H1 (cell line): ENCODE measurements around the gene PHLDB3. TPM values are rescaled to one million over a fixed set of nuclear protein-coding genes. Genes with fewer than 3 reads are reported as not detected.
"Not testable (repeated sequence)": the region's sequence is repeated elsewhere in the genome, so short reads cannot be mapped to it uniquely, and the experiment has no call there.

ENCODE experiments used
- CTCF ChIA-PET: fragments of 300-600 bp; sonication (Branson Sonifier 250); formaldehyde crosslinking; loops from one replicate; lab custom pipeline; 2021; ENCODE audit not compliant: partially characterized antibody; lab: Charles Lee
- POLR2A ChIA-PET: fragments of 300-600 bp; sonication (Branson Sonifier 250); formaldehyde crosslinking; loops from one replicate; lab custom pipeline; 2021; ENCODE audit warnings: inconsistent platforms; ENCODE audit not compliant: partially characterized antibody; lab: Charles Lee
- DNase-seq, 2 experiments: peaks; one replicate each; pipeline versions ENCODE4 v3.0.0 to v3.0.0-alpha.2; 2010 to 2022; ENCODE audit warnings: low spot score in 2 of 2, low read depth in 1 of 2, mixed read lengths in 1 of 2
- FAIRE-seq: peaks from 2 replicates; lab custom pipeline; 2011; peaks lifted over from hg19 to GRCh38; lab: Jason Lieb, UNC
- H2AFZ ChIP-seq: 2 replicates; pipeline ENCODE4 v1.8.1; 2012; ENCODE audit warnings: low read length, inconsistent platforms
- H2AK5ac ChIP-seq: 2 replicates; pipeline ENCODE4 v1.6.1; 2013; ENCODE audit warnings: low read depth, low read length
- H2BK120ac ChIP-seq: replicated peaks from 2 replicates; pipeline ENCODE3; 2013; ENCODE audit warnings: low read depth, low read length, inconsistent platforms
- H2BK12ac ChIP-seq: 2 replicates; pipeline ENCODE4 v1.6.1; 2013; ENCODE audit warnings: low read depth, low read length
- H2BK15ac ChIP-seq: 2 replicates; pipeline ENCODE4 v1.6.1; 2013; ENCODE audit warnings: low read length
- H2BK20ac ChIP-seq: 2 replicates; pipeline ENCODE4 v1.6.1; 2013; ENCODE audit warnings: low read length
- H2BK5ac ChIP-seq: 2 replicates; pipeline ENCODE4 v1.6.1; 2013; ENCODE audit warnings: low read depth, low read length
- H3K14ac ChIP-seq: 2 replicates; pipeline ENCODE4 v1.6.1; 2013; ENCODE audit warnings: inconsistent platforms; ENCODE audit not compliant: insufficient read length
- H3K18ac ChIP-seq: 2 replicates; pipeline ENCODE4 v1.6.1; 2013; ENCODE audit warnings: low read length; ENCODE audit errors: extremely low read depth
- H3K23ac ChIP-seq: 2 replicates; pipeline ENCODE4 v1.6.1; 2013; ENCODE audit warnings: inconsistent platforms; ENCODE audit not compliant: insufficient read length
- H3K23me2 ChIP-seq: 2 replicates; pipeline ENCODE4 v1.6.1; 2013; ENCODE audit warnings: low read depth, low read length
- H3K27ac ChIP-seq: 2 replicates; pipeline ENCODE4 v1.6.1; 2011; ENCODE audit warnings: low read depth, low read length, inconsistent platforms
- H3K27me3 ChIP-seq, 4 experiments: replicated peaks in 1 of 4; 1 replicate in 1 of 4; 2 replicates in 3 of 4; pipeline versions ENCODE4 v1.6.1 to v1.8.1; 2011 to 2013; ENCODE audit warnings: low read length in 3 of 4, mild to moderate bottlenecking in 3 of 4, inconsistent platforms in 2 of 4, mixed read lengths in 2 of 4, moderate library complexity in 1 of 4; ENCODE audit not compliant: control insufficient read depth in 3 of 4, insufficient read depth in 3 of 4; ENCODE audit errors: extremely low read depth in 1 of 4
- H3K36me3 ChIP-seq, 4 experiments: 2 replicates each; pipeline versions ENCODE4 v1.6.1 to v1.8.1; 2011 to 2013; ENCODE audit warnings: mild to moderate bottlenecking in 4 of 4, low read length in 3 of 4, moderate library complexity in 2 of 4, control low read depth in 1 of 4, inconsistent platforms in 1 of 4; ENCODE audit not compliant: insufficient read depth in 4 of 4, control insufficient read depth in 2 of 4
- H3K4ac ChIP-seq: replicated peaks from 2 replicates; pipeline ENCODE3; 2013; ENCODE audit warnings: low read length, low read depth, mixed read lengths, inconsistent platforms; ENCODE audit not compliant: insufficient read length
- H3K4me1 ChIP-seq, 4 experiments: replicated peaks in 1 of 4; 1 replicate in 1 of 4; 2 replicates in 3 of 4; pipeline versions ENCODE4 v1.6.1 to v1.8.1; 2011 to 2013; ENCODE audit warnings: low read length in 3 of 4, inconsistent platforms in 2 of 4, mixed read lengths in 1 of 4; ENCODE audit not compliant: insufficient read depth in 4 of 4, control insufficient read depth in 3 of 4
- H3K4me2 ChIP-seq, 2 experiments: 2 replicates each; pipeline versions ENCODE4 v1.6.1 to v1.8.1; 2011 to 2013; ENCODE audit warnings: low read depth in 2 of 2, low read length in 2 of 2, control low read depth in 1 of 2, inconsistent platforms in 1 of 2, mild to moderate bottlenecking in 1 of 2; ENCODE audit not compliant: insufficient read depth in 1 of 2
- H3K4me3 ChIP-seq, 4 experiments: fragments of 200-600, 300-600 bp in 1 of 4; sonication (generic), shearing (Covaris generic), sonication (Bioruptor Twin) in 1 of 4; 2 replicates each; pipeline versions ENCODE4 v1.5.1 to v1.8.1; 2011 to 2016; ENCODE audit warnings: low read length in 4 of 4, low read depth in 3 of 4, control low read depth in 2 of 4, inconsistent platforms in 2 of 4, mild to moderate bottlenecking in 2 of 4, mixed read lengths in 1 of 4, moderate library complexity in 1 of 4; ENCODE audit not compliant: insufficient read depth in 2 of 4; ENCODE audit errors: extremely low read depth in 1 of 4
- H3K56ac ChIP-seq: replicated peaks from 2 replicates; pipeline ENCODE3; 2013; ENCODE audit warnings: low read depth, mild to moderate bottlenecking, mixed read lengths, low read length, inconsistent platforms; ENCODE audit not compliant: insufficient read length
- H3K79me1 ChIP-seq: 2 replicates; pipeline ENCODE4 v1.6.1; 2013; ENCODE audit warnings: low read depth, low read length, control low read depth
- H3K79me2 ChIP-seq, 2 experiments: 2 replicates each; pipeline versions ENCODE4 v1.6.1 to v1.8.1; 2012 to 2013; ENCODE audit warnings: low read length in 2 of 2, mild to moderate bottlenecking in 2 of 2, inconsistent platforms in 1 of 2; ENCODE audit not compliant: insufficient read depth in 2 of 2, control insufficient read depth in 1 of 2
- H3K9ac ChIP-seq, 4 experiments: replicated peaks in 1 of 4; 1 replicate in 1 of 4; 2 replicates in 3 of 4; pipeline versions ENCODE4 v1.6.1 to v1.8.1; 2011 to 2013; ENCODE audit warnings: low read depth in 3 of 4, low read length in 3 of 4, control low read depth in 2 of 4, mild to moderate bottlenecking in 2 of 4, moderate library complexity in 2 of 4, inconsistent platforms in 1 of 4; ENCODE audit errors: extremely low read depth in 1 of 4
- H3K9me3 ChIP-seq, 2 experiments: 2 replicates each; pipeline versions ENCODE4 v1.6.1 to v1.8.1; 2012 to 2013; ENCODE audit warnings: mild to moderate bottlenecking in 2 of 2, moderate library complexity in 2 of 2, control low read depth in 1 of 2, inconsistent platforms in 1 of 2, low read depth in 1 of 2, low read length in 1 of 2, mixed read lengths in 1 of 2; ENCODE audit not compliant: insufficient read depth in 2 of 2
- H4K20me1 ChIP-seq, 2 experiments: replicated peaks in 1 of 2; 2 replicates each; pipeline versions ENCODE3 to v1.8.1; 2011 to 2013; ENCODE audit warnings: inconsistent platforms in 2 of 2, low read length in 2 of 2, mild to moderate bottlenecking in 1 of 2; ENCODE audit not compliant: insufficient read depth in 2 of 2, control insufficient read depth in 1 of 2
- H4K5ac ChIP-seq: 2 replicates; pipeline ENCODE4 v1.6.1; 2013; ENCODE audit warnings: low read length, low read depth, mixed read lengths, inconsistent platforms; ENCODE audit not compliant: insufficient read length
- H4K8ac ChIP-seq: 2 replicates; pipeline ENCODE4 v1.8.0; 2013; ENCODE audit warnings: mild to moderate bottlenecking, moderate library complexity, low read length, inconsistent platforms; ENCODE audit not compliant: insufficient read depth; ENCODE audit errors: extremely low read depth
- H4K91ac ChIP-seq: replicated peaks from 2 replicates; pipeline ENCODE3; 2013; ENCODE audit warnings: low read length, mixed read lengths, inconsistent platforms; ENCODE audit not compliant: insufficient read length
- ASH2L ChIP-seq: fragments of 200-600, 300-600 bp; sonication (generic); IDR thresholded peaks from one replicate; pipeline ENCODE4 v1.7.1; 2017; ENCODE audit warnings: low read length
- CHD1 ChIP-seq: IDR thresholded peaks from 2 replicates; pipeline ENCODE4 v1.6.1; 2012; ENCODE audit warnings: low read depth, low read length, improper control_type of control experiment
- CTBP2 ChIP-seq: IDR thresholded peaks from 2 replicates; pipeline ENCODE4 v1.7.0; 2011; ENCODE audit warnings: borderline replicate concordance, mild to moderate bottlenecking, moderate library complexity, mixed read lengths, low read length; ENCODE audit not compliant: insufficient read depth, insufficient read length
- HDAC2 ChIP-seq, 2 experiments: fragments of 300-600 bp in 1 of 2; sonication (generic) in 1 of 2; IDR thresholded peaks; 2 replicates each; pipeline ENCODE4 v1.6.1; 2011 to 2012; ENCODE audit warnings: low read depth in 2 of 2, low read length in 2 of 2, mild to moderate bottlenecking in 2 of 2, moderate library complexity in 2 of 2, borderline replicate concordance in 1 of 2, inconsistent platforms in 1 of 2
- WGBS, 2 experiments: shearing (Covaris generic) in 1 of 2; methylation state at CpG; one replicate each; pipeline versions ENCODE4 v1.1.6 to v1.1.7; 2013 to 2015; ENCODE audit warnings: low lambda C conversion rate in 2 of 2, mixed read lengths in 2 of 2, inconsistent platforms in 1 of 2, low coverage in 1 of 2, missing lambda C conversion rate in 1 of 2; ENCODE audit not compliant: insufficient replicate concordance in 2 of 2, insufficient coverage in 1 of 2, insufficient read length in 1 of 2; ENCODE audit errors: extremely low coverage in 1 of 2, missing lambda C conversion rate in 1 of 2; 5-methylcytosine and 5-hydroxymethylcytosine counted together
- polyA plus RNA-seq, 7 experiments: library from polyadenylated mRNA; depleted of rRNA in 3 of 7; stranded (reverse) in 5 of 7; unstranded in 2 of 7; fragments of >200 nt in 5 of 7; fragments of 200-250 nt in 2 of 7; gene quantifications; 1 replicate in 5 of 7; 2 replicates in 1 of 7; 4 replicates in 1 of 7; pipeline versions ENCODE4 v1.2.1 to v1.2.3, GENCODE V29; 2011 to 2013; ENCODE audit warnings: missing spikeins in 2 of 7, mixed read lengths in 2 of 7
- total RNA-seq: library from RNA; stranded (reverse); fragmentation: NEBNext Ultra II Directional; extraction: Animal tissue kit (Norgen Biotek cat#: 25700); gene quantifications from 2 replicates; pipeline ENCODE4 v1.2.1, GENCODE V29; 2021

The PHLDB3 gene
- total and polyA plus RNA-seq, 2 of the 8 experiments (the other 6 are each of a cell fraction or from before 2014, with no cell fraction given), result 4.0 to 8.5 TPM

- TF ChIP-seq ASH2L (no peak), HDAC2 (IDR thresholded peaks at IDR 0.05; ENCODE audit: borderline replicate concordance in 1 of 2, low read depth in 2 of 2, low read length in 2 of 2) (no peak), CTBP2 (no peak), CHD1 (no peak)
Measured at GRCh38 chr19:43548706-43549105, 44.2 kb upstream of the PHLDB3 start (continued).

GRCh38 chr19:43547926-43548325 is 43.4 kb upstream of the PHLDB3 start:
- H3K27ac ChIP-seq, H3K56ac ChIP-seq, H2BK15ac ChIP-seq, H2BK5ac ChIP-seq, H3K23ac ChIP-seq, CTCF ChIA-PET, H3K4me3 ChIP-seq, H3K4ac ChIP-seq, H3K14ac ChIP-seq, H3K18ac ChIP-seq, H3K27me3 ChIP-seq, H3K79me1 ChIP-seq, DNase-seq, H4K8ac ChIP-seq, H3K9ac ChIP-seq, H3K23me2 ChIP-seq, H4K91ac ChIP-seq, FAIRE-seq, H2AFZ ChIP-seq, H2BK12ac ChIP-seq, H4K5ac ChIP-seq, H3K9me3 ChIP-seq, H4K20me1 ChIP-seq, H2AK5ac ChIP-seq, H2BK120ac ChIP-seq, H3K79me2 ChIP-seq, H3K4me2 ChIP-seq, H2BK20ac ChIP-seq, H3K4me1 ChIP-seq: not testable (repeated sequence)
- 100% methylated on average over 2 of the region's 24 CpGs; no CpG with 5 or more reads in 1 of the 2 experiments for WGBS, 2 experiments
- peaks cover 8 to 34% (median 24%) of the 10 kb centered on the region in 4 experiments; a peak in 5 of 8 replicates for H3K36me3 ChIP-seq
- POLR2A ChIA-PET, result interaction anchor here (0.5 kb wide), 1 partner anchor 100 kb away, joined by 3 read pairs; no protein-coding TSS in a partner anchor
